K562 (cell line): Measurements from ENCODE around the gene ZNF74. TPM values are rescaled to one million over a fixed set of nuclear protein-coding genes. Genes with fewer than 3 reads are reported as not detected.

Experiments
- ATAC-seq: fragments of 200-7000 bp; cut with Tn5 transposase; 3 replicates; pipeline ENCODE4 v1.9.1; 2020; ENCODE audit warnings: moderate library complexity
- BruUV-seq: library from RNA; stranded (reverse); fragments of 400-500 nt; replicated peaks from 2 replicates; lab custom pipeline; 2021; lab: Mats Ljungman, UMichigan
- CTCF ChIA-PET: fragments of 300-600 bp; formaldehyde crosslinking; extraction: SDS; loops from one replicate; lab custom pipeline; 2021; ENCODE audit warnings: low intra/inter-chr PET ratio; lab: Yijun Ruan, JAX
- POLR2A ChIA-PET: fragments of 300-600, 350-650 bp; sonication (Branson Sonifier 250); formaldehyde crosslinking; extraction: SDS; loops from one replicate; lab custom pipeline; 2021; ENCODE audit warnings: antibody characterized with exemption, inconsistent platforms; lab: Yijun Ruan, JAX
- DNase-seq, 4 experiments: peaks; one replicate each; pipeline versions ENCODE4 v3.0.0 to v3.0.0-alpha.2; 2011 to 2018; ENCODE audit warnings: low spot score in 3 of 4, mixed read lengths in 3 of 4; ENCODE audit errors: extremely low read depth in 1 of 4
- FAIRE-seq: peaks from 2 replicates; lab custom pipeline; 2011; peaks lifted over from hg19 to GRCh38; lab: Jason Lieb, UNC
- H2AFZ ChIP-seq: 2 replicates; pipeline ENCODE4 v1.6.0; 2011; ENCODE audit warnings: low read depth, low read length, control low read depth, inconsistent platforms
- H3K27ac ChIP-seq: fragments of 200-600 bp; 3 replicates; pipeline ENCODE4 v1.8.0; 2011; ENCODE audit warnings: low read depth, mild to moderate bottlenecking, control low read depth, inconsistent platforms, low read length, moderate library complexity, mixed read lengths; ENCODE audit errors: extremely low read depth
- H3K27me3 ChIP-seq, 2 experiments: fragments of 300-600 bp in 1 of 2; 2 replicates in 1 of 2; 3 replicates in 1 of 2; pipeline versions ENCODE4 v1.6.0 to v1.8.0; 2011; ENCODE audit warnings: inconsistent platforms in 2 of 2, low read length in 2 of 2, mild to moderate bottlenecking in 1 of 2, mixed read lengths in 1 of 2, moderate library complexity in 1 of 2; ENCODE audit not compliant: control insufficient read depth in 2 of 2, insufficient read depth in 2 of 2
- H3K36me3 ChIP-seq: fragments of 300-600 bp; 3 replicates; pipeline ENCODE4 v1.8.0; 2011; ENCODE audit warnings: mild to moderate bottlenecking, low read length, inconsistent platforms; ENCODE audit not compliant: control insufficient read depth, insufficient read depth
- H3K4me1 ChIP-seq, 2 experiments: fragments of 200-600 bp in 1 of 2; replicated peaks in 1 of 2; 2 replicates in 1 of 2; 3 replicates in 1 of 2; pipeline versions ENCODE4 v1.5.1 to v1.8.0; 2011; ENCODE audit warnings: inconsistent platforms in 2 of 2, low read length in 2 of 2, mild to moderate bottlenecking in 1 of 2, mixed read lengths in 1 of 2, moderate library complexity in 1 of 2; ENCODE audit not compliant: control insufficient read depth in 2 of 2, insufficient read depth in 2 of 2
- H3K4me2 ChIP-seq: 2 replicates; pipeline ENCODE4 v1.6.1; 2011; ENCODE audit warnings: low read length, control low read depth, inconsistent platforms, mixed read lengths; ENCODE audit not compliant: insufficient read depth
- H3K4me3 ChIP-seq: fragments of 200-600 bp; sonication (generic), shearing (Covaris generic); 2 replicates; pipeline ENCODE4 v1.5.1; 2016; ENCODE audit warnings: control low read depth, inconsistent platforms
- H3K79me2 ChIP-seq: fragments of 200-600 bp; 3 replicates; pipeline ENCODE4 v1.8.0; 2011; ENCODE audit warnings: low read length, inconsistent platforms; ENCODE audit not compliant: control insufficient read depth, insufficient read depth
- H3K9ac ChIP-seq, 2 experiments: 2 replicates each; pipeline versions ENCODE4 v1.6.0 to v1.6.1; 2011; ENCODE audit warnings: low read depth in 2 of 2, low read length in 2 of 2, control low read depth in 1 of 2, inconsistent platforms in 1 of 2, mild to moderate bottlenecking in 1 of 2, mixed read lengths in 1 of 2; ENCODE audit not compliant: insufficient read depth in 1 of 2
- H3K9me1 ChIP-seq: one replicate; pipeline ENCODE4 v1.6.0; 2011; ENCODE audit warnings: inconsistent platforms, mild to moderate bottlenecking, low read length, moderate library complexity; ENCODE audit not compliant: control insufficient read depth, insufficient read depth
- H3K9me3 ChIP-seq: replicated peaks from 2 replicates; pipeline ENCODE4 v1.5.1; 2011; ENCODE audit warnings: low read depth, low read length, inconsistent platforms; ENCODE audit not compliant: control insufficient read depth, insufficient read depth
- H4K20me1 ChIP-seq: replicated peaks from 2 replicates; pipeline ENCODE4 v1.6.1; 2011; ENCODE audit warnings: low read length, inconsistent platforms, mixed read lengths; ENCODE audit not compliant: control insufficient read depth, insufficient read depth
- CEBPG ChIP-seq, 3 experiments: fragments of 200-800 bp in 1 of 3; sonication (Bioruptor generic) in 1 of 3; sonication (generic) in 1 of 3; formaldehyde crosslinking in 1 of 3; IDR thresholded peaks in 2 of 3; conservative IDR thresholded peaks in 1 of 3; 2 replicates each; pipeline versions ENCODE4 v1.6.1 to v1.8.0; 2016 to 2022; ENCODE audit warnings: missing compliant biosample characterization in 2 of 3, missing genetic modification characterization in 2 of 3, mild to moderate bottlenecking in 1 of 3, missing genetic modification reagents in 1 of 3
- ID3 ChIP-seq, 2 experiments: fragments of 250-450 bp in 1 of 2; fragments of 450-650 bp in 1 of 2; sonication (Bioruptor Pico) in 1 of 2; IDR thresholded peaks; 2 replicates each; pipeline versions ENCODE4 v1.6.1 to v1.8.0; 2016 to 2021; ENCODE audit warnings: mild to moderate bottlenecking in 2 of 2, moderate library complexity in 2 of 2, missing compliant biosample characterization in 1 of 2, missing genetic modification characterization in 1 of 2
- RBM17 ChIP-seq: fragments of 200-400 bp; formaldehyde crosslinking; IDR thresholded peaks from 2 replicates; pipeline ENCODE4 v1.6.1; 2017; ENCODE audit warnings: low read depth, mild to moderate bottlenecking, low read length, borderline replicate concordance
- WGBS: fragments of 100-300 bp; shearing (Covaris generic); methylation state at CpG from one replicate; pipeline ENCODE4 v1.1.6; 2016; ENCODE audit warnings: low coverage, mixed read lengths; ENCODE audit not compliant: insufficient coverage; ENCODE audit errors: missing lambda C conversion rate; 5-methylcytosine and 5-hydroxymethylcytosine counted together
- in situ Hi-C: fragments of 300-500 bp; cut with MboI; formaldehyde crosslinking; loops from 4 replicates; pipeline ENCODE4 v1.15.0; 2018; ENCODE audit warnings: inconsistent platforms, mixed read lengths
- intact Hi-C: fragments of 100-400 bp; cut with micrococcal nuclease; formaldehyde crosslinking; loops from 2 replicates; pipeline ENCODE4 v1.14.2; 2022
- polyA plus RNA-seq, 8 experiments: library from polyadenylated mRNA; depleted of rRNA in 4 of 8; stranded (reverse) in 5 of 8; unstranded in 3 of 8; fragments of >200 nt; fragmentation: Nextera tagmentation in 2 of 8; fragmentation: Illumina TruSeq in 1 of 8; extraction: Ambion mirVana in 2 of 8; extraction: Trizol in 1 of 8; gene quantifications; 2 replicates each; pipeline versions ENCODE4 v1.2.1 to v1.2.3, GENCODE V29; 2011 to 2014; ENCODE audit warnings: inconsistent platforms in 1 of 8, missing spikeins in 1 of 8
- total RNA-seq, 7 experiments: library from RNA; depleted of rRNA in 6 of 7; stranded (reverse); fragments of >200 nt in 6 of 7; fragmentation: Illumina TruSeq in 2 of 7; extraction: Trizol in 2 of 7; gene quantifications; 2 replicates each; pipeline versions ENCODE4 v1.2.1 to v1.2.3, GENCODE V29; 2011 to 2021; ENCODE audit warnings: low replicate concordance in 1 of 7
- TF ChIP-seq, protein P1 (sequence below): sonication (generic); formaldehyde crosslinking; IDR thresholded peaks from 2 replicates; pipeline ENCODE4 v1.5.0; 2020; ENCODE audit warnings: missing genetic modification reagents
- TF ChIP-seq, protein P2 (sequence below): fragments of 450-650 bp; formaldehyde crosslinking; IDR thresholded peaks from 2 replicates; pipeline ENCODE4 v1.4.0; 2022; ENCODE audit warnings: mild to moderate bottlenecking, moderate library complexity
- TF ChIP-seq, protein P3 (sequence below): fragments of 450-650 bp; IDR thresholded peaks from 2 replicates; pipeline ENCODE4 v1.6.1; 2016; ENCODE audit warnings: low read depth

ZNF74 gene
- total and polyA plus RNA-seq, 9 of the 15 experiments (the other 6 are each of a cell fraction or from before 2014, with no cell fraction given): 2.4 to 53.5 (median 31.5) TPM

- TF ChIP-seq CEBPG (CRISPR knock-in tag; IDR thresholded peaks at IDR 0.05) (0 out of 2 replicates have a peak, but pooled peaks have one; percentile 2), CEBPG (tag; conservative IDR thresholded peaks at IDR 0.05 in 1 of 2, IDR thresholded peaks at IDR 0.05 in 1 of 2) (no peak), RBM17 (no peak)
- TF ChIP-seq, all 486 proteins: peak for 11
Measured at GRCh38 chr22:20406686-20407408, 12.9 kb downstream of the ZNF74 start (continued).

GRCh38 chr22:20407829-20408228, 13.9 kb downstream of the ZNF74 start:
- H4K20me1 ChIP-seq: no peaks in the 10 kb centered on the region
- H3K36me3 ChIP-seq: peaks cover 45% of the 10 kb centered on the region; the same call in 2 of the 3 replicates
- H3K27ac ChIP-seq: no peak overlapping the region
- no peak overlapping the region for H3K4me3 ChIP-seq
- peaks cover 7 to 8% of the 10 kb centered on the region in 2 experiments for H3K4me1 ChIP-seq
- BruUV-seq: no TSS peak
- H3K79me2 ChIP-seq: no peaks in the 10 kb centered on the region
- 63% methylated on average over 3 of the region's 3 CpGs for WGBS
- peaks cover 3% of the 10 kb centered on the region for H3K9me1 ChIP-seq
- POLR2A ChIA-PET: interaction anchor here (0.5 to 8.9 kb wide), 17 partner anchors 9 to 249 kb away, joined by 3 to 84 read pairs (median 4); partner anchors contain the start of gene ZNF74
- DNase-seq (peak in 1 of 4 experiments; percentile 54), FAIRE-seq (no peak), ATAC-seq (peak; percentile 6; the same call in 1 of the 3 replicates)
- in situ Hi-C loops: loop anchor here (25.0 kb wide), 2 partner anchors 279 to 1871 kb away; partner anchors contain the start of gene TMEM191B
- no peaks in the 10 kb centered on the region for H3K27me3 ChIP-seq
- H3K4me2 ChIP-seq: no peak overlapping the region
- intact Hi-C loops: no loop called here
- no peaks in the 10 kb centered on the region for H3K9me3 ChIP-seq
- peak overlapping the region in 1 of 2 experiments; percentile 23; a peak in 2 of 4 replicates for H3K9ac ChIP-seq
- H2AFZ ChIP-seq: no peak overlapping the region
- CTCF ChIA-PET: no interaction called here
- TF ChIP-seq, protein P1, sequence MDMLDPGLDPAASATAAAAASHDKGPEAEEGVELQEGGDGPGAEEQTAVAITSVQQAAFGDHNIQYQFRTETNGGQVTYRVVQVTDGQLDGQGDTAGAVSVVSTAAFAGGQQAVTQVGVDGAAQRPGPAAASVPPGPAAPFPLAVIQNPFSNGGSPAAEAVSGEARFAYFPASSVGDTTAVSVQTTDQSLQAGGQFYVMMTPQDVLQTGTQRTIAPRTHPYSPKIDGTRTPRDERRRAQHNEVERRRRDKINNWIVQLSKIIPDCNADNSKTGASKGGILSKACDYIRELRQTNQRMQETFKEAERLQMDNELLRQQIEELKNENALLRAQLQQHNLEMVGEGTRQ (CRISPR knock-in tag): peak; percentile 14; the same call in 1 of the 2 replicates
- no peak for TF ChIP-seq ID3 (CRISPR knock-in tag; IDR thresholded peaks at IDR 0.05)
- TF ChIP-seq ID3 (tag; IDR thresholded peaks at IDR 0.05): 0 out of 2 replicates have a peak, but pooled peaks have one; percentile 24
- TF ChIP-seq, protein P2, sequence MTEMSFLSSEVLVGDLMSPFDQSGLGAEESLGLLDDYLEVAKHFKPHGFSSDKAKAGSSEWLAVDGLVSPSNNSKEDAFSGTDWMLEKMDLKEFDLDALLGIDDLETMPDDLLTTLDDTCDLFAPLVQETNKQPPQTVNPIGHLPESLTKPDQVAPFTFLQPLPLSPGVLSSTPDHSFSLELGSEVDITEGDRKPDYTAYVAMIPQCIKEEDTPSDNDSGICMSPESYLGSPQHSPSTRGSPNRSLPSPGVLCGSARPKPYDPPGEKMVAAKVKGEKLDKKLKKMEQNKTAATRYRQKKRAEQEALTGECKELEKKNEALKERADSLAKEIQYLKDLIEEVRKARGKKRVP (CRISPR knock-in tag): no peak
- TF ChIP-seq, protein P3, sequence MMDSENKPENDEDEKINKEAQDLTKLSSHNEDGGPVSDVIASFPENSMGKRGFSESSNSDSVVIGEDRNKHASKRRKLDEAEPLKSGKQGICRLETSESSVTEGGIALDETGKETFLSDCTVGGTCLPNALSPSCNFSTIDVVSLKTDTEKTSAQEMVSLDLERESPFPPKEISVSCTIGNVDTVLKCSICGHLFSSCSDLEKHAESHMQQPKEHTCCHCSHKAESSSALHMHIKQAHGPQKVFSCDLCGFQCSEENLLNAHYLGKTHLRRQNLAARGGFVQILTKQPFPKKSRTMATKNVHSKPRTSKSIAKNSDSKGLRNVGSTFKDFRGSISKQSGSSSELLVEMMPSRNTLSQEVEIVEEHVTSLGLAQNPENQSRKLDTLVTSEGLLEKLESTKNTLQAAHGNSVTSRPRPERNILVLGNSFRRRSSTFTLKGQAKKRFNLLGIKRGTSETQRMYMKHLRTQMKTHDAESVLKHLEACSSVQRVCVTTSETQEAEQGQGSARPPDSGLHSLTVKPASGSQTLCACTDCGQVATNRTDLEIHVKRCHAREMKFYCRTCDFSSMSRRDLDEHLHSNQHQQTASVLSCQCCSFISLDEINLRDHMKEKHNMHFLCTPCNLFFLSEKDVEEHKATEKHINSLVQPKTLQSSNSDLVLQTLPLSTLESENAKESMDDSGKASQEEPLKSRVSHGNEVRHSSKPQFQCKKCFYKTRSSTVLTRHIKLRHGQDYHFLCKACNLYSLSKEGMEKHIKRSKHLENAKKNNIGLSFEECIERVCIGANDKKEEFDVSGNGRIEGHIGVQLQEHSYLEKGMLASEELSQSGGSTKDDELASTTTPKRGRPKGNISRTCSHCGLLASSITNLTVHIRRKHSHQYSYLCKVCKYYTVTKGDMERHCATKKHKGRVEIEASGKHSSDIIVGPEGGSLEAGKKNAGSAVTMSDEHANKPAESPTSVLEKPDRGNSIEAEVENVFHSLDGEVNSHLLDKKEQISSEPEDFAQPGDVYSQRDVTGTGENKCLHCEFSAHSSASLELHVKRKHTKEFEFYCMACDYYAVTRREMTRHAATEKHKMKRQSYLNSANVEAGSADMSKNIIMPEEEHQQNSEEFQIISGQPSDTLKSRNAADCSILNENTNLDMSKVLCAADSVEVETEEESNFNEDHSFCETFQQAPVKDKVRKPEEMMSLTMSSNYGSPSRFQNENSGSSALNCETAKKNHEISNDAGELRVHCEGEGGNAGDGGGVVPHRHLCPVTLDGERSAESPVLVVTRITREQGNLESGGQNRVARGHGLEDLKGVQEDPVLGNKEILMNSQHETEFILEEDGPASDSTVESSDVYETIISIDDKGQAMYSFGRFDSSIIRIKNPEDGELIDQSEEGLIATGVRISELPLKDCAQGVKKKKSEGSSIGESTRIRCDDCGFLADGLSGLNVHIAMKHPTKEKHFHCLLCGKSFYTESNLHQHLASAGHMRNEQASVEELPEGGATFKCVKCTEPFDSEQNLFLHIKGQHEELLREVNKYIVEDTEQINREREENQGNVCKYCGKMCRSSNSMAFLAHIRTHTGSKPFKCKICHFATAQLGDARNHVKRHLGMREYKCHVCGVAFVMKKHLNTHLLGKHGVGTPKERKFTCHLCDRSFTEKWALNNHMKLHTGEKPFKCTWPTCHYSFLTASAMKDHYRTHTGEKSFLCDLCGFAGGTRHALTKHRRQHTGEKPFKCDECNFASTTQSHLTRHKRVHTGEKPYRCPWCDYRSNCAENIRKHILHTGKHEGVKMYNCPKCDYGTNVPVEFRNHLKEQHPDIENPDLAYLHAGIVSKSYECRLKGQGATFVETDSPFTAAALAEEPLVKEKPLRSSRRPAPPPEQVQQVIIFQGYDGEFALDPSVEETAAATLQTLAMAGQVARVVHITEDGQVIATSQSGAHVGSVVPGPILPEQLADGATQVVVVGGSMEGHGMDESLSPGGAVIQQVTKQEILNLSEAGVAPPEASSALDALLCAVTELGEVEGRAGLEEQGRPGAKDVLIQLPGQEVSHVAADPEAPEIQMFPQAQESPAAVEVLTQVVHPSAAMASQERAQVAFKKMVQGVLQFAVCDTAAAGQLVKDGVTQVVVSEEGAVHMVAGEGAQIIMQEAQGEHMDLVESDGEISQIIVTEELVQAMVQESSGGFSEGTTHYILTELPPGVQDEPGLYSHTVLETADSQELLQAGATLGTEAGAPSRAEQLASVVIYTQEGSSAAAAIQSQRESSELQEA: no peak
